ENCODE data around the gene HSD3B7. TPM values are rescaled to one million over a fixed set of nuclear protein-coding genes. Genes with fewer than 3 reads are reported as not detected.

The HSD3B7 gene
- total RNA-seq, 1 donor from 2014 or later = 7.4 TPM

- intact Hi-C loops (cut with micrococcal nuclease) = loop anchor here (10.0 kb wide), 2 partner anchors 465 to 885 kb away; partner anchors contain the start of gene ZNF843
- no peak for DNase-seq
Measured at GRCh38 chr16:30980023-30980371, 5.0 kb upstream of the HSD3B7 start.

GRCh38 chr16:30980434-30980833 lies 4.6 kb upstream of the HSD3B7 start:
- ATAC-seq (no peak), DNase-seq (no peak)
- intact Hi-C loops (cut with micrococcal nuclease) = loop anchor here (10.0 kb wide), 2 partner anchors 464 to 884 kb away; partner anchors contain the start of gene ZNF843

More at GRCh38 chr16:30980023-30980371, 5.0 kb upstream of the HSD3B7 start:
- ATAC-seq = no peak

GRCh38 chr16:30980959-30981358 lies 4.0 kb upstream of the HSD3B7 start:
- ATAC-seq (no peak), DNase-seq (no peak)
- intact Hi-C loops (cut with micrococcal nuclease) = loop anchor here (10.0 kb wide), 2 partner anchors 464 to 884 kb away; partner anchors contain the start of gene ZNF843

GRCh38 chr16:30982548-30983288 lies 2.3 kb upstream of the HSD3B7 start:
- intact Hi-C loops (cut with micrococcal nuclease) = loop anchor here (10.0 kb wide), 2 partner anchors 462 to 882 kb away; partner anchors contain the start of gene ZNF843
- DNase-seq = no peak
- peak; percentile 15 for ATAC-seq

GRCh38 chr16:30983289-30983889 lies 1.6 kb upstream of the HSD3B7 start:
- ATAC-seq = no peak
- no peak for DNase-seq
- intact Hi-C loops (cut with micrococcal nuclease) = loop anchor here (10.0 kb wide), 2 partner anchors 461 to 881 kb away; partner anchors contain the start of gene ZNF843

- ATAC-seq (no peak), DNase-seq (no peak)
- intact Hi-C loops (cut with micrococcal nuclease) = loop anchor here (10.0 kb wide), 2 partner anchors 461 to 881 kb away; partner anchors contain the start of gene ZNF843
Measured at GRCh38 chr16:30983898-30984610, 953 bp upstream of the HSD3B7 start.

- ATAC-seq (peak; percentile 45), DNase-seq (peak; percentile 50)
- intact Hi-C loops (cut with micrococcal nuclease) = loop anchor here (10.0 kb wide), 2 partner anchors 459 to 879 kb away; partner anchors contain the start of gene ZNF843
Measured at GRCh38 chr16:30985401-30986128, 558 bp downstream of the HSD3B7 start.

GRCh38 chr16:30986129-30986991 lies 1.4 kb downstream of the HSD3B7 start:
- DNase-seq (no peak), ATAC-seq (no peak)
- intact Hi-C loops (cut with micrococcal nuclease) = loop anchor here (10.0 kb wide), 2 partner anchors 458 to 878 kb away; partner anchors contain the start of gene ZNF843

- DNase-seq (no peak), ATAC-seq (no peak)
- intact Hi-C loops (cut with micrococcal nuclease) = loop anchor here (10.0 kb wide), 2 partner anchors 457 to 877 kb away; partner anchors contain the start of gene ZNF843
Measured at GRCh38 chr16:30987581-30988190, 2.7 kb downstream of the HSD3B7 start.

- intact Hi-C loops (cut with micrococcal nuclease) = loop anchor here (10.0 kb wide), 2 partner anchors 455 to 875 kb away; partner anchors contain the start of gene ZNF843
- no peak for DNase-seq
- ATAC-seq = no peak
Measured at GRCh38 chr16:30989469-30990047, 4.6 kb downstream of the HSD3B7 start.

- ATAC-seq = no peak
- intact Hi-C loops (cut with micrococcal nuclease) = no loop called here
- no peak for DNase-seq
Measured at GRCh38 chr16:30990105-30990504, 5.1 kb downstream of the HSD3B7 start.

- ATAC-seq (no peak), DNase-seq (no peak)
- intact Hi-C loops (cut with micrococcal nuclease) = no loop called here
Measured at GRCh38 chr16:30991052-30991451, 6.0 kb downstream of the HSD3B7 start.

GRCh38 chr16:30992276-30992780 lies 7.3 kb downstream of the HSD3B7 start:
- no peak for ATAC-seq
- intact Hi-C loops (cut with micrococcal nuclease) = no loop called here

GRCh38 chr16:30992931-30993816 lies 8.2 kb downstream of the HSD3B7 start:
- intact Hi-C loops (cut with micrococcal nuclease) = no loop called here
- ATAC-seq (no peak), DNase-seq (no peak)

More at GRCh38 chr16:30992276-30992780, 7.3 kb downstream of the HSD3B7 start:
- no peak for DNase-seq

GRCh38 chr16:30995927-30996323 lies 10.9 kb downstream of the HSD3B7 start:
- DNase-seq = no peak
- ATAC-seq = no peak
- intact Hi-C loops (cut with micrococcal nuclease) = no loop called here
